ENCODE results near the gene ERCC6L. TPM values are rescaled to one million over a fixed set of nuclear protein-coding genes. Genes with fewer than 3 reads are reported as not detected.

The ERCC6L gene
- total RNA-seq, 1 experiment from 2014 or later = 19.8 TPM

DNA sequence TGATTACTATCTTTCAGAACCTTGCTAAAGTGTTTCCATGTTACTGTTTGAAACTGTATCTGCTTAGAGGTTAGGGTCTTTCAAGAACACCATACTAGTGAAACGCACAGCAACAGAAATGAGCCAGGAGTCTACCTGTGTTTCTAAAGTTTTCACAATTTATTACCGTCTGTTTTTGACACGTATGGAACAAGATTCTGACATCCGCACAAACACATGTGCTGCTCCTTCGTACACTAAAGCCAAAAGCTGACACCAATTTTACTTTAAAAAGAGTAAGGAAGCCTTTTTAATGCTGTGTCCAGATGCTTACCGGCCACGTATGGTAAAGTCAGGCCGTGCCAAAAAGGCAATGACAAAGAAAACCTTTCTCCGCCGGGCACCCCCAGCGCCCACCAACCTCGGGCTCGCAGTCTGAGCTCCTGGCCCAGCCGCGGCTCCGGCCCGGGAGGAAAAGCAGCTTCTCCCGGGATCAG lies 37.7 kb upstream of the ERCC6L start:
- no peak for ATAC-seq
- ChIA-PET CTCF (interaction anchor here (0.5 to 1.6 kb wide), 11 partner anchors 9 to 790 kb away, joined by 3 to 15 read pairs (median 4); partner anchors contain the start of genes CITED1 and ERCC6L), POLR2A (interaction anchor here (0.7 to 1.3 kb wide), 3 partner anchors 8 to 278 kb away, joined by 3 to 7 read pairs (median 7); no protein-coding TSS in a partner anchor)
- Mint-ChIP-seq H3K36me3 (peaks cover 50% of the 10 kb centered on the region), H3K4me3 (peak overlapping the region; percentile 80), H3K27me3 (ENCODE audit: low read depth) (no peaks in the 10 kb centered on the region; the same call in 1 of the 2 replicates), H3K27ac (peak overlapping the region; percentile 93; the same call in 1 of the 2 replicates), H3K4me1 (peaks cover 32% of the 10 kb centered on the region), H3K9me3 (no peaks in the 10 kb centered on the region)
- TF ChIP-seq, protein P1, sequence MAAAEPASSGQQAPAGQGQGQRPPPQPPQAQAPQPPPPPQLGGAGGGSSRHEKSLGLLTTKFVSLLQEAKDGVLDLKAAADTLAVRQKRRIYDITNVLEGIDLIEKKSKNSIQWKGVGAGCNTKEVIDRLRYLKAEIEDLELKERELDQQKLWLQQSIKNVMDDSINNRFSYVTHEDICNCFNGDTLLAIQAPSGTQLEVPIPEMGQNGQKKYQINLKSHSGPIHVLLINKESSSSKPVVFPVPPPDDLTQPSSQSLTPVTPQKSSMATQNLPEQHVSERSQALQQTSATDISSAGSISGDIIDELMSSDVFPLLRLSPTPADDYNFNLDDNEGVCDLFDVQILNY (CRISPR knock-in tag; IDR thresholded peaks at IDR 0.05) = no peak
- TF ChIP-seq SMAD3 (CRISPR knock-in tag; IDR thresholded peaks at IDR 0.05; ENCODE audit: borderline replicate concordance) (no peak), ZNF263 (CRISPR knock-in tag; IDR thresholded peaks at IDR 0.05; ENCODE audit: low read depth) (no peak), ZBTB21 (CRISPR knock-in tag; IDR thresholded peaks at IDR 0.05; ENCODE audit: borderline replicate concordance) (no peak), TCF7 (CRISPR knock-in tag; IDR thresholded peaks at IDR 0.05; ENCODE audit: low read depth) (no peak), GRHL2 (CRISPR knock-in tag; IDR thresholded peaks at IDR 0.05; ENCODE audit: insufficient replicate concordance, severe bottlenecking) (no peak), NFYB (CRISPR knock-in tag; conservative IDR thresholded peaks at IDR 0.05; ENCODE audit: low read depth) (no peak)
- TF ChIP-seq, protein P2, sequence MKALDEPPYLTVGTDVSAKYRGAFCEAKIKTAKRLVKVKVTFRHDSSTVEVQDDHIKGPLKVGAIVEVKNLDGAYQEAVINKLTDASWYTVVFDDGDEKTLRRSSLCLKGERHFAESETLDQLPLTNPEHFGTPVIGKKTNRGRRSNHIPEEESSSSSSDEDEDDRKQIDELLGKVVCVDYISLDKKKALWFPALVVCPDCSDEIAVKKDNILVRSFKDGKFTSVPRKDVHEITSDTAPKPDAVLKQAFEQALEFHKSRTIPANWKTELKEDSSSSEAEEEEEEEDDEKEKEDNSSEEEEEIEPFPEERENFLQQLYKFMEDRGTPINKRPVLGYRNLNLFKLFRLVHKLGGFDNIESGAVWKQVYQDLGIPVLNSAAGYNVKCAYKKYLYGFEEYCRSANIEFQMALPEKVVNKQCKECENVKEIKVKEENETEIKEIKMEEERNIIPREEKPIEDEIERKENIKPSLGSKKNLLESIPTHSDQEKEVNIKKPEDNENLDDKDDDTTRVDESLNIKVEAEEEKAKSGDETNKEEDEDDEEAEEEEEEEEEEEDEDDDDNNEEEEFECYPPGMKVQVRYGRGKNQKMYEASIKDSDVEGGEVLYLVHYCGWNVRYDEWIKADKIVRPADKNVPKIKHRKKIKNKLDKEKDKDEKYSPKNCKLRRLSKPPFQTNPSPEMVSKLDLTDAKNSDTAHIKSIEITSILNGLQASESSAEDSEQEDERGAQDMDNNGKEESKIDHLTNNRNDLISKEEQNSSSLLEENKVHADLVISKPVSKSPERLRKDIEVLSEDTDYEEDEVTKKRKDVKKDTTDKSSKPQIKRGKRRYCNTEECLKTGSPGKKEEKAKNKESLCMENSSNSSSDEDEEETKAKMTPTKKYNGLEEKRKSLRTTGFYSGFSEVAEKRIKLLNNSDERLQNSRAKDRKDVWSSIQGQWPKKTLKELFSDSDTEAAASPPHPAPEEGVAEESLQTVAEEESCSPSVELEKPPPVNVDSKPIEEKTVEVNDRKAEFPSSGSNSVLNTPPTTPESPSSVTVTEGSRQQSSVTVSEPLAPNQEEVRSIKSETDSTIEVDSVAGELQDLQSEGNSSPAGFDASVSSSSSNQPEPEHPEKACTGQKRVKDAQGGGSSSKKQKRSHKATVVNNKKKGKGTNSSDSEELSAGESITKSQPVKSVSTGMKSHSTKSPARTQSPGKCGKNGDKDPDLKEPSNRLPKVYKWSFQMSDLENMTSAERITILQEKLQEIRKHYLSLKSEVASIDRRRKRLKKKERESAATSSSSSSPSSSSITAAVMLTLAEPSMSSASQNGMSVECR (CRISPR knock-in tag; IDR thresholded peaks at IDR 0.05; ENCODE audit: borderline replicate concordance) = no peak
- TF ChIP-seq, protein P3, sequence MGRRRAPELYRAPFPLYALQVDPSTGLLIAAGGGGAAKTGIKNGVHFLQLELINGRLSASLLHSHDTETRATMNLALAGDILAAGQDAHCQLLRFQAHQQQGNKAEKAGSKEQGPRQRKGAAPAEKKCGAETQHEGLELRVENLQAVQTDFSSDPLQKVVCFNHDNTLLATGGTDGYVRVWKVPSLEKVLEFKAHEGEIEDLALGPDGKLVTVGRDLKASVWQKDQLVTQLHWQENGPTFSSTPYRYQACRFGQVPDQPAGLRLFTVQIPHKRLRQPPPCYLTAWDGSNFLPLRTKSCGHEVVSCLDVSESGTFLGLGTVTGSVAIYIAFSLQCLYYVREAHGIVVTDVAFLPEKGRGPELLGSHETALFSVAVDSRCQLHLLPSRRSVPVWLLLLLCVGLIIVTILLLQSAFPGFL (CRISPR knock-in tag; IDR thresholded peaks at IDR 0.05; ENCODE audit: borderline replicate concordance) = no peak
- TF ChIP-seq, protein P4, sequence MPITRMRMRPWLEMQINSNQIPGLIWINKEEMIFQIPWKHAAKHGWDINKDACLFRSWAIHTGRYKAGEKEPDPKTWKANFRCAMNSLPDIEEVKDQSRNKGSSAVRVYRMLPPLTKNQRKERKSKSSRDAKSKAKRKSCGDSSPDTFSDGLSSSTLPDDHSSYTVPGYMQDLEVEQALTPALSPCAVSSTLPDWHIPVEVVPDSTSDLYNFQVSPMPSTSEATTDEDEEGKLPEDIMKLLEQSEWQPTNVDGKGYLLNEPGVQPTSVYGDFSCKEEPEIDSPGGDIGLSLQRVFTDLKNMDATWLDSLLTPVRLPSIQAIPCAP (CRISPR knock-in tag; IDR thresholded peaks at IDR 0.05) = no peak
- TF ChIP-seq, protein P5, sequence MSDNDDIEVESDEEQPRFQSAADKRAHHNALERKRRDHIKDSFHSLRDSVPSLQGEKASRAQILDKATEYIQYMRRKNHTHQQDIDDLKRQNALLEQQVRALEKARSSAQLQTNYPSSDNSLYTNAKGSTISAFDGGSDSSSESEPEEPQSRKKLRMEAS (CRISPR knock-in tag; IDR thresholded peaks at IDR 0.05) = no peak
- TF ChIP-seq, protein P6, sequence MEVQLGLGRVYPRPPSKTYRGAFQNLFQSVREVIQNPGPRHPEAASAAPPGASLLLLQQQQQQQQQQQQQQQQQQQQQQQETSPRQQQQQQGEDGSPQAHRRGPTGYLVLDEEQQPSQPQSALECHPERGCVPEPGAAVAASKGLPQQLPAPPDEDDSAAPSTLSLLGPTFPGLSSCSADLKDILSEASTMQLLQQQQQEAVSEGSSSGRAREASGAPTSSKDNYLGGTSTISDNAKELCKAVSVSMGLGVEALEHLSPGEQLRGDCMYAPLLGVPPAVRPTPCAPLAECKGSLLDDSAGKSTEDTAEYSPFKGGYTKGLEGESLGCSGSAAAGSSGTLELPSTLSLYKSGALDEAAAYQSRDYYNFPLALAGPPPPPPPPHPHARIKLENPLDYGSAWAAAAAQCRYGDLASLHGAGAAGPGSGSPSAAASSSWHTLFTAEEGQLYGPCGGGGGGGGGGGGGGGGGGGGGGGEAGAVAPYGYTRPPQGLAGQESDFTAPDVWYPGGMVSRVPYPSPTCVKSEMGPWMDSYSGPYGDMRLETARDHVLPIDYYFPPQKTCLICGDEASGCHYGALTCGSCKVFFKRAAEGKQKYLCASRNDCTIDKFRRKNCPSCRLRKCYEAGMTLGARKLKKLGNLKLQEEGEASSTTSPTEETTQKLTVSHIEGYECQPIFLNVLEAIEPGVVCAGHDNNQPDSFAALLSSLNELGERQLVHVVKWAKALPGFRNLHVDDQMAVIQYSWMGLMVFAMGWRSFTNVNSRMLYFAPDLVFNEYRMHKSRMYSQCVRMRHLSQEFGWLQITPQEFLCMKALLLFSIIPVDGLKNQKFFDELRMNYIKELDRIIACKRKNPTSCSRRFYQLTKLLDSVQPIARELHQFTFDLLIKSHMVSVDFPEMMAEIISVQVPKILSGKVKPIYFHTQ (CRISPR knock-in tag; IDR thresholded peaks at IDR 0.05) = no peak
- DNase-seq (ENCODE audit: low spot score) = no peak

DNA sequence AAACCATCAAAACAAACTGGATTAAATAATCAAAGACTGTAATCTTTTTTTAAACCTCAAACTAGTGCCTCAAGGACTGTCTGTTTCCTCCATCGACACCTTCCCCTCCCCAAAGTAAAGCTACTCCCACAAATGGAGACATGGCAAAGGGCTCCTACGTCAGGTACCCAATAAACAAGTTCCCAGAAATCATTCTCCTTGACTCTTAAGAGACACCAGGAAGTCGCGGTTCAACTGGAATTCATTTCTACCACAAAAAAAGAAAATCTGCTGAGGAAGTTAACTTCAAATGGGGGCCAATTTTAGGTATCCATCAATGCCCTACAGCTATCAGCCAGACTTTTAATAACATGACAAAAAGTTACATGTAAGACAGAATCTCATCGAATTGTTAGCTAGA lies 35.7 kb upstream of the ERCC6L start:
- no peak for ATAC-seq
- peak overlapping the region; percentile 92 for H3K27ac Mint-ChIP-seq

More for the DNA sequence above, 35.7 kb upstream of the ERCC6L start:
- CTCF ChIA-PET = no interaction called here
- peaks cover 26% of the 10 kb centered on the region for H3K4me1 Mint-ChIP-seq
- no peak for DNase-seq (ENCODE audit: low spot score)
- peaks cover 59% of the 10 kb centered on the region for H3K36me3 Mint-ChIP-seq
- TF ChIP-seq NR2C2 (CRISPR knock-in tag; IDR thresholded peaks at IDR 0.05) (no peak), GRHL2 (CRISPR knock-in tag; IDR thresholded peaks at IDR 0.05; ENCODE audit: insufficient replicate concordance, severe bottlenecking) (no peak)
- TF ChIP-seq, protein P7, sequence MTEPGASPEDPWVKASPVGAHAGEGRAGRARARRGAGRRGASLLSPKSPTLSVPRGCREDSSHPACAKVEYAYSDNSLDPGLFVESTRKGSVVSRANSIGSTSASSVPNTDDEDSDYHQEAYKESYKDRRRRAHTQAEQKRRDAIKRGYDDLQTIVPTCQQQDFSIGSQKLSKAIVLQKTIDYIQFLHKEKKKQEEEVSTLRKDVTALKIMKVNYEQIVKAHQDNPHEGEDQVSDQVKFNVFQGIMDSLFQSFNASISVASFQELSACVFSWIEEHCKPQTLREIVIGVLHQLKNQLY (CRISPR knock-in tag; IDR thresholded peaks at IDR 0.05) = no peak
- TF ChIP-seq, protein P8, sequence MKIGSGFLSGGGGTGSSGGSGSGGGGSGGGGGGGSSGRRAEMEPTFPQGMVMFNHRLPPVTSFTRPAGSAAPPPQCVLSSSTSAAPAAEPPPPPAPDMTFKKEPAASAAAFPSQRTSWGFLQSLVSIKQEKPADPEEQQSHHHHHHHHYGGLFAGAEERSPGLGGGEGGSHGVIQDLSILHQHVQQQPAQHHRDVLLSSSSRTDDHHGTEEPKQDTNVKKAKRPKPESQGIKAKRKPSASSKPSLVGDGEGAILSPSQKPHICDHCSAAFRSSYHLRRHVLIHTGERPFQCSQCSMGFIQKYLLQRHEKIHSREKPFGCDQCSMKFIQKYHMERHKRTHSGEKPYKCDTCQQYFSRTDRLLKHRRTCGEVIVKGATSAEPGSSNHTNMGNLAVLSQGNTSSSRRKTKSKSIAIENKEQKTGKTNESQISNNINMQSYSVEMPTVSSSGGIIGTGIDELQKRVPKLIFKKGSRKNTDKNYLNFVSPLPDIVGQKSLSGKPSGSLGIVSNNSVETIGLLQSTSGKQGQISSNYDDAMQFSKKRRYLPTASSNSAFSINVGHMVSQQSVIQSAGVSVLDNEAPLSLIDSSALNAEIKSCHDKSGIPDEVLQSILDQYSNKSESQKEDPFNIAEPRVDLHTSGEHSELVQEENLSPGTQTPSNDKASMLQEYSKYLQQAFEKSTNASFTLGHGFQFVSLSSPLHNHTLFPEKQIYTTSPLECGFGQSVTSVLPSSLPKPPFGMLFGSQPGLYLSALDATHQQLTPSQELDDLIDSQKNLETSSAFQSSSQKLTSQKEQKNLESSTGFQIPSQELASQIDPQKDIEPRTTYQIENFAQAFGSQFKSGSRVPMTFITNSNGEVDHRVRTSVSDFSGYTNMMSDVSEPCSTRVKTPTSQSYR (CRISPR knock-in tag; IDR thresholded peaks at IDR 0.05) = no peak
- H3K4me3 Mint-ChIP-seq = peak overlapping the region; percentile 80
- H3K9me3 Mint-ChIP-seq = no peaks in the 10 kb centered on the region
- POLR2A ChIA-PET = no interaction called here
- no peaks in the 10 kb centered on the region; the same call in 1 of the 2 replicates for H3K27me3 Mint-ChIP-seq (ENCODE audit: low read depth)
